ENCODE results near the gene MRPL41.

- TF ChIP-seq CTCF (IDR thresholded peaks at IDR 0.05; ENCODE audit: borderline replicate concordance, extremely low read depth, low read length, poor library complexity, severe bottlenecking) (no peak), EZH2 (IDR thresholded peaks at IDR 0.05; ENCODE audit: borderline replicate concordance, low read depth, low read length, severe bottlenecking) (no peak)
Observed at GRCh38 chr9:137570566-137570965, 18.9 kb downstream of the MRPL41 start.
